ENCODE results near the gene LUC7L3.

Gene LUC7L3

DNA sequence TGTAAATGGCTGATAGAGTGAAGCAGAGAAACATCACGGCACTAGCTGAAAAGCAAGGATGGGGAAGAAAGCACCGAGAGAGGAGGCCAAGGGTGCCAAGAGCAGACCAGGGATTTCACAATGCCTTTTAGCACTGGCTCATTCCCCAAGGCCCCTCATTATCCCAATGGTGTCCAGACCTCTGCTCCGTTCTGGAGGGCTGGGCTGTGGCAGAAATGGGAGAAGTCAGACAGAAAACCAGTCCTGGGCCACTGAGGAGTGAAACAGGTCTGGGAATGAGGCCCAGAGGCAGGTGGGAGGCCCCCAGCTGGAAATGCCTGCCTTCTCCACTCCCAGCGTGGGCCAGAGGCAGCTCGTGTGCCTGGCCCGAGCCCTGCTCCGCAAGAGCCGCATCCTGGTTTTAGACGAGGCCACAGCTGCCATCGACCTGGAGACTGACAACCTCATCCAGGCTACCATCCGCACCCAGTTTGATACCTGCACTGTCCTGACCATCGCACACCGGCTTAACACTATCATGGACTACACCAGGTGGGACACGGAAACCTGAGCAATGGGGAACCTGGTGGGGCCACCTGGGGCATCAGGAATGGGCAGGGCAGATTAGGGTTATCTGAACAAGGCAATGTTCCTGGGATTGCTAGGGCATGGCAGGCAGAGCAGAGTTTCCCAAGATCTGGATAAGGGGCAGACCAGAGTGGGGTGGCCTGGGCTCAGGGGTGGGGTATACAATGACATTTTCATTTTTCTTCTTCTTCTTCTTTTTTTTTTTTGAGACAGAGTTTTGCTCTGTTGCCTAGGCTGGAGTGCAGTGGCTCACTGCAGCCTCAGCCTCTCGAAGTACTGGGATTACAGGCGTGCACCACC lies 32.0 kb upstream of the LUC7L3 start:
- DNase-seq (ENCODE audit: low read depth), result no peak
- no peak overlapping the region for H3K4me3 ChIP-seq (ENCODE audit: low read length)
- TF ChIP-seq, protein P1, sequence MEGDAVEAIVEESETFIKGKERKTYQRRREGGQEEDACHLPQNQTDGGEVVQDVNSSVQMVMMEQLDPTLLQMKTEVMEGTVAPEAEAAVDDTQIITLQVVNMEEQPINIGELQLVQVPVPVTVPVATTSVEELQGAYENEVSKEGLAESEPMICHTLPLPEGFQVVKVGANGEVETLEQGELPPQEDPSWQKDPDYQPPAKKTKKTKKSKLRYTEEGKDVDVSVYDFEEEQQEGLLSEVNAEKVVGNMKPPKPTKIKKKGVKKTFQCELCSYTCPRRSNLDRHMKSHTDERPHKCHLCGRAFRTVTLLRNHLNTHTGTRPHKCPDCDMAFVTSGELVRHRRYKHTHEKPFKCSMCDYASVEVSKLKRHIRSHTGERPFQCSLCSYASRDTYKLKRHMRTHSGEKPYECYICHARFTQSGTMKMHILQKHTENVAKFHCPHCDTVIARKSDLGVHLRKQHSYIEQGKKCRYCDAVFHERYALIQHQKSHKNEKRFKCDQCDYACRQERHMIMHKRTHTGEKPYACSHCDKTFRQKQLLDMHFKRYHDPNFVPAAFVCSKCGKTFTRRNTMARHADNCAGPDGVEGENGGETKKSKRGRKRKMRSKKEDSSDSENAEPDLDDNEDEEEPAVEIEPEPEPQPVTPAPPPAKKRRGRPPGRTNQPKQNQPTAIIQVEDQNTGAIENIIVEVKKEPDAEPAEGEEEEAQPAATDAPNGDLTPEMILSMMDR (IDR thresholded peaks at IDR 0.05; ENCODE audit: insufficient read depth, low read depth, low read length, missing control alignments), result no peak

DNA sequence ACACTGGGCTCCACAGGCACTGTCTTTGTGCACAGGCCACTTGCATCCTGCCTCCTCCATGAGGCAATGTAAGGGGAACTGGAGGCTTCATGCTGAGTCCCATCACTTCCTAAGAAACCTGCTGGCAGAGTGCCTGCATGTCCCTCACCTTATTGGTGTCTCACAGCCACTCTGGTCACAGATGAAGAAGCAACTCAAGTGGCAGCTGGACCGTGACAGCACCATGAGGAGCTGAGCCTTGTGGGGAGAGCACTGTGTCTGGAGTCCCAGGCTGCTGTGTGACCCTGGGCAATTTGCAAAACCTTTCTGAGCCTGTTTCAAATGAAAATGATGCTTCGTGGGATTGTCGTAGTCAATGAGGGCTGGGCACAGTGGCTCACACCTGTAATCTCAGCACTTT lies 31.2 kb upstream of the LUC7L3 start:
- H3K4me3 ChIP-seq (ENCODE audit: low read length), result no peak overlapping the region
- DNase-seq (ENCODE audit: low read depth), result no peak
- TF ChIP-seq, protein P1 (IDR thresholded peaks at IDR 0.05; ENCODE audit: insufficient read depth, low read depth, low read length, missing control alignments), result no peak

DNA sequence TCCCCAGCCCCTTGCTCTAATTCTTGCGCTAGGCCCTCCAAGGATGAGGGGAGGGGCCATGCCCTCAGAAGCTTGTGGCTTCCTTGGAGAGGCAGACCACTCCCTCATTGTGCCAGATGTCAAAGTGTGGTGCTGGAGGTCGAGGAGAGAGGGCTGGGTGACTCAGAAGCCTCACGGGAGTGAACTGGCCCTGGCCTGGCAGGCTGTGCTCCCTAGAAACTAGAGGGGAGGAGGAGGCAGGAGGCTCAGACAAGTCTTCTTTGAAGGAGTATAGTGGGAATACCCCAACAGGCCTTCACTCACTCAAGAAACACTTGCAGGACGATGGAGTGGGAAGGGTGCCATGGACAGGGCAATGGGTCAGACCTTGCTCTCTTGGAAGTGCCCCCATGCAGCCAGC lies 30.2 kb upstream of the LUC7L3 start:
- H3K4me3 ChIP-seq (ENCODE audit: low read length), result no peak overlapping the region
- TF ChIP-seq, protein P1 (IDR thresholded peaks at IDR 0.05; ENCODE audit: insufficient read depth, low read depth, low read length, missing control alignments), result no peak
- DNase-seq (ENCODE audit: low read depth), result no peak

DNA sequence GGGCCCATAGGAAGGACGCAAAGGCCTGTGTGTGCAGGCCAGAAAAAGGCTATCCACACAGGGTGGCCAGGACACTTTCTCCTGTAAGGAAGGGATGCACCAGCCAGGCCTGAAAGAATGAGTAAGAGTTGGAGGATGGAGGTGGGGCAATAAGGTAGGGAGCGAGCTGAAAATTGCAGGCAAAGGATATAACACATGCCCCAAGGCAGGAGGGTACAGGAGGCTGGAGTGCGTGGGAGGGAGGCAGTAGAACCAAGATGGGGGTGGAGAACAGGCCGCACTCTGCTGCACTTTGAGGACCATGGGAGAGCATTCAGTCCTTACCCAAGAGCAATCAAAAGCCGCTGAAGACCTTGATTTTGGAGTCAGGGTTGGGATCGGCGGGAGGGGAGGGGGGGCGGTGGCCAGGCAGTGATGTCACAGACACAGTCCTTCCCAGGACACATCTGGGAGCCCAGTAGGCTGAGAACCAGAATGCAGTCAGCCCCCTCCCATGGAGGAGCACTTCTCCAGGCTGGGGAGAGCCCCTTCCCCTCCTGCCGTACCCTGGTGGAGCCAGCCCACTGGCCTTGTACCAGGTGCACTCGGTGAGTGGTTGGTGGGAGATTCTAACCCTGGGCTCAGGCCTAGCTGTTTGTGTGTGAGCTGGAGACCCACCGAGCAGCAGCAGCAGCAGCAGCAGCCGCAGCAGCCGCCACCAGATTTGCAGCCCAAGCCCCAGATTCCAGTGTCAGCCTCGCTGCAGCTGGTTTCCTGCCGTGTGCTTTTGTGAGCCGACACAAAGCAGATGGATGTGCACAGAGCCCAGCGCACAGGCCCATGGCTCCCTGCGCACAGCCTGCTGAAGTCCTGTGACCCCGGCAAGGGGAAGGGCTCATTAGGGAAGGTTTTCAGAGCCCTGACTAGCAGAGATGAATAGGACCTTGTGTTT lies 29.2 kb upstream of the LUC7L3 start:
- no peak overlapping the region for H3K4me3 ChIP-seq (ENCODE audit: low read length)
- TF ChIP-seq, protein P1 (IDR thresholded peaks at IDR 0.05; ENCODE audit: insufficient read depth, low read depth, low read length, missing control alignments), result no peak
- peak; percentile 53 for DNase-seq (ENCODE audit: low read depth)

DNA sequence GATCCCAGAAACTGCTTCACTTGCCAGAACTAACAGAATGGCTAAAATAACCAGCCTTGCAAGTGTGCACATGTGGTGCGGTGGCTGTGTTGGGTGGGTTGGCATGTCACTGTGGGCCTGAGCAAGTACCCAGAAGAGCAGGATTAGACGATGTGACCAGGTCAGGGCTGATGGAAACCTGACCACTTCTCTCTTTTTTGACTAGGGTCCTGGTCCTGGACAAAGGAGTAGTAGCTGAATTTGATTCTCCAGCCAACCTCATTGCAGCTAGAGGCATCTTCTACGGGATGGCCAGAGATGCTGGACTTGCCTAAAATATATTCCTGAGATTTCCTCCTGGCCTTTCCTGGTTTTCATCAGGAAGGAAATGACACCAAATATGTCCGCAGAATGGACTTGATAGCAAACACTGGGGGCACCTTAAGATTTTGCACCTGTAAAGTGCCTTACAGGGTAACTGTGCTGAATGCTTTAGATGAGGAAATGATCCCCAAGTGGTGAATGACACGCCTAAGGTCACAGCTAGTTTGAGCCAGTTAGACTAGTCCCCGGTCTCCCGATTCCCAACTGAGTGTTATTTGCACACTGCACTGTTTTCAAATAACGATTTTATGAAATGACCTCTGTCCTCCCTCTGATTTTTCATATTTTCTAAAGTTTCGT lies 28.4 kb upstream of the LUC7L3 start:
- DNase-seq (ENCODE audit: low read depth), result no peak
- no peak overlapping the region for H3K4me3 ChIP-seq (ENCODE audit: low read length)
- TF ChIP-seq, protein P1 (IDR thresholded peaks at IDR 0.05; ENCODE audit: insufficient read depth, low read depth, low read length, missing control alignments), result no peak

DNA sequence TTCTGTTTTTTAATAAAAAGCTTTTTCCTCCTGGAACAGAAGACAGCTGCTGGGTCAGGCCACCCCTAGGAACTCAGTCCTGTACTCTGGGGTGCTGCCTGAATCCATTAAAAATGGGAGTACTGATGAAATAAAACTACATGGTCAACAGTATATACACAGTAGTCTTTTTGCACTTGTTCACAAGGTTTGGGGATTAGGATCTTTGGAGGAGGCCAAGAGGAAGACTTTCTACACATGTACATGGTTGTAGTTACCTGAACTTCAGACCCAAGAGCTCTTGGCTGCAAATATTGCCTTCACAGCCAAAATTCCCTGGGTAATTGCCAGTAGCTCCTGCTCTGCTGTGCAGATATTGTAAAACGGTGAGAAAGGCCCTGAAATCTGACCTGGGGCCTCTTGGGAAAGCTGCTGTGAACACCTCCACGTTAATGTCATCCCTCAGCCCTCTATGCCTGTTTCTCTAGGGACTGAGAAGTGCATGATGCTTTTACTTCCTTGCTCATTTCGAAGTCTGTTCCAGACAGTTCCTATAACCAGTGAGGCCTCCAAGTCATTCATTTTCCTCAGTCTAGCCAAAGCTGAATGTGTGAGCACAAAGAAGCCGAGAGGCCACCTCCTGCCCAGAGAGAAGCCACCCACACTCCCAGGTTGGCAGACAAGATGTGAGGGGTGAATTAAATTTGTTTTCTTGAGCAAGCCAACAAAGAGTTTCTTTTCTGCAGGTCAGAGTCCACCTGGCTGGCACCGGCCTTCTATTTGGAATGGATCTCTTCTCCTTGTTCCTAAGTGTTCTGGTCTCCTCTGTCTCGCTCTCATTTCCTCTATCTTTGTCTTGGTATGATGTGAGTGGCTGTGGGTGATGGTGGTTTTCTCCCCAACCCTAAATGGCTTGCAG lies 27.6 kb upstream of the LUC7L3 start:
- TF ChIP-seq, protein P1 (IDR thresholded peaks at IDR 0.05; ENCODE audit: insufficient read depth, low read depth, low read length, missing control alignments), result no peak
- H3K4me3 ChIP-seq (ENCODE audit: low read length), result no peak overlapping the region
- DNase-seq (ENCODE audit: low read depth), result no peak

Data from epithelial cell of esophagus (primary cell).